GM18507 (cell line): Measurements from ENCODE around the gene SNRPD2.
A peak's percentile ranks its signal among the peaks of the same experiment; 100 is the strongest.

Experiments used
- DNase-seq: peaks from one replicate; pipeline ENCODE4 v3.0.0; 2011; ENCODE audit warnings: low read depth; ENCODE audit not compliant: insufficient read length; ENCODE audit errors: extremely low spot score
- FAIRE-seq: peaks from 2 replicates; lab custom pipeline; 2011; peaks lifted over from hg19 to GRCh38; lab: Jason Lieb, UNC

SNRPD2 gene

DNA sequence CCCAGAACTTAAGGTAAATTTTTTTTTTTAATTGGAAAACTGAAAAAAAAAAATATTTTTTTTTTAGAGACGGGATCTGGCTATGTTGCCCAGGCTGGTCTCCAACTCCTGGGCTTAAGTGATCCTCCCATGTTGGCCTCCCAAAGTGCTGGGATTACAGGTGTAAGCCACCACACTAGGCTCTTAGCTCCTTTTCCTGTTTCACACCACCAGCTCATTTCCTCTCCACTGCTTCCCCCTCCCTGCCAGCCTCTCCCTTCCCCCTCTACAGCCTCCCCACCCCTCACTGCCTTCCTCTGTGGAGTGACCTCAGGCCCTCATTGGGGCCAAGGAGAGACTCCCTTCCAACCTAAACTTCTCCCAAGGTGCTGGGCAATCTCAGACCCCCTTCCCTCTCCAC lies 28.0 kb downstream of the SNRPD2 start:
- FAIRE-seq: no peak

GRCh38 chr19:45660636-45661035 lies 31.1 kb downstream of the SNRPD2 start:
- DNase-seq: no peak
- FAIRE-seq: no peak

More for the DNA sequence above, 28.0 kb downstream of the SNRPD2 start:
- DNase-seq: no peak

DNA sequence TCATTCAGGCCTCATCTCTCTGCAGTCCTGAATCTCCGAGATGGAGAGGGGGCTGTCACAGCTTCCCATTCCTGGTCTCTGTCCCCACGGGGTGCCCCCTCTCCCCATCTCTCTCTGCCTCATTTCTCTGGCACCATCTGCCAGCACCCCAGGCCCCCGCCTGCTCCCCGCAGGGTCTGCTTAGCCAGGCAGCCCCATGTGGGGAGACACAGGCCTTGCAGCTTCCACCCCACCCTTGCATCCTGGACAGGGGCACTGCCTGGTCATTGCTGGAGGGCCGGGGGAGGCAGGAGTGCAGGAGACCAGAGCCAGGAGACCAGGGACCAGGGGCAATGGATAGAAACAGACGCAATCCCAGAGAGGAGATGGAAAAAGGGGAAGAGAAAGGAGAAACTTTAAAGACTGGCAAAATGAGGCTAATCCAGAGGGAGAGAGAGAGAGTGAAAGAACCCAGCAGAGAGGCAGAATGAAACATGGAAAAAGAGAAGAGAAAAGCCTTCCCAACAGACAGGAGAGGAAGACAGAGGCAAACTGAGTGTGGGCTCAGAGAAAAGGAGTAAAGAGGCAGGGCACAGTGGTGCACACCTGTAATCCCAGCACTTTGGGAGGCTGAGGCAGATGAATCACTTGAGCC lies 32.5 kb downstream of the SNRPD2 start:
- no peak for FAIRE-seq
- DNase-seq: no peak

DNA sequence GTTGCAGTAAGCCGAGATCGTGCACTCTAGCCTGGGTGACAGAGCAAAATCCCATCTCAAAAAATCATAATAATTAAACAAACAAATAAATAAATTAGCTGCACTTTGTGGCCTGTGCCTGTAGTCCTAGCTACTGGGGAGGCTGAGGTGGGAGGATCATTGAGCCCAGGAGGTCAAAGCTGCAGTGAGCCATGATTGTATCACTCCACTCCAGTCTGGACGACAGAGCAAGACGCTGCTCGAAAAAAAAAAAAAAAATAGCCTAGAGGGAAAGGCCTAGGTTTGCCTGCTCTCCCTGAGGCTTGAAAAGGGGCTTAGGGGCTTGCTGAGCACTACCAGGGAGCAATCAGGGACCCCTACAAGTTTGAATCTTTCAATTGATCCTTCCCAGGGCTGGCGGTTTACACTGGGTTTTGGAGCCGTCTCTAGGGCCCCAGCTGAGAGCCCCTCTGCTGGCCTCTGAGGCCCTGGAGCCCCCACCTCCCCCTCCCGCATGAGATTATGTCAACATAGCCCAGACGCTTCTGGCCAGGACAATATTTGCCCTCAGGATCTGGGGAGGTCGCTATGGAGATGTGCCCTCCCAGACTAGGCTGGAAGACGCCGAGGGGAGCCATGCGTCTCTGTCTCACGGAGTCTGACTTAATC lies 34.1 kb downstream of the SNRPD2 start:
- FAIRE-seq (no peak), DNase-seq (no peak)

- DNase-seq: no peak
- FAIRE-seq: no peak
These were observed 36.7 kb downstream of the SNRPD2 start for GRCh38 chr19:45655073-45655472.

- FAIRE-seq (no peak), DNase-seq (no peak)
These were observed 38.1 kb downstream of the SNRPD2 start for GRCh38 chr19:45653634-45654033.

- FAIRE-seq (no peak), DNase-seq (no peak)
These were observed 41.0 kb downstream of the SNRPD2 start for GRCh38 chr19:45650722-45651121.

- DNase-seq (no peak), FAIRE-seq (no peak)
These were observed 45.4 kb downstream of the SNRPD2 start for GRCh38 chr19:45646345-45646698.

GRCh38 chr19:45645631-45646344 lies 46.0 kb downstream of the SNRPD2 start:
- FAIRE-seq (peak; percentile 79), DNase-seq (no peak)

- FAIRE-seq: no peak
- DNase-seq: no peak
These were observed 46.6 kb downstream of the SNRPD2 start for GRCh38 chr19:45645068-45645630.

- DNase-seq: no peak
These were observed 47.6 kb downstream of the SNRPD2 start for GRCh38 chr19:45643927-45644771.

DNA sequence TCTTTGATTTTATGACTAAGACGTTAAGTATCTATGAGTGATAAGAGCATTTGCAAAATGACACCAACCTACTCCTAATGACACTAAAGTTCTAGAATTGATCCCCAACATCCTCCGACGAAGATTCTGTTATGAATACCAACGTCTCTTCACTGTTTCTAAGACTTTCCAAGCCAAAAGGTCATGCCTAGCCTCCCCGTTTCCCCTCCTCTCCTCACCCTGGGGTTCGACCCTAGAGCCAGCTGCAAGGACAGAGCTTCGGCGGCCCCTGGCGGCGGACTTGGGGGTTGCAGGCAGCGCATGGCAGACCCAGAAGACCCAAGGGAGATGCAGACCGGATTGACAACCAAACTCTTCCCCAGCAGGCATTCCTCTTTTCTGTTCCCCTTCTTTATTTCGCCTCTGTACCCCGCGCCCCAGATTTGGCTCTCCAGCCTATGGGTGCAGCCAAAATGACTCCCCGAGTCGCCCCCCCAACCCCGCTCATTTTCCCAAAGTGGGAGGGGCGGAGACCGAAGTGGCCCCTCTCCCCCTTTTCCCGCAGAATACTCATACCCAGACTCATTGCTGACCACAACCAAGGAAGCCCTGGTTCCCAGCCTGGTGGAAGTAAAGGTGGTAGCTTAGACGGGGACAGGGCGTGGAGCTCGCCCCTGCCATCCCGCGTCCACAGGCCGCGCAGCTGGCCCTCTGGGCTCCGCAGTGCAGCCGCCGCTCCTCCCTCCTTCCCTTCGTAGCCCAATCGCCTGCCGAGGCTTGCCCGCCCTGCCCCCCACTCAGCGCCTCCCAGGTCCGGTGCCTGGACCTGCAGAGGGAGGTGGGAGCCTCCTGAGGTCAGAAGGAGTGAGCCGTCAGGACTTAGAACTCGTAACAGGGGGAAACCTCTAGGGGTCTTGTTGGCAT lies 48.5 kb downstream of the SNRPD2 start:
- FAIRE-seq: peak; percentile 91
- DNase-seq: no peak

More at GRCh38 chr19:45643927-45644771, 47.6 kb downstream of the SNRPD2 start:
- FAIRE-seq: no peak

DNA sequence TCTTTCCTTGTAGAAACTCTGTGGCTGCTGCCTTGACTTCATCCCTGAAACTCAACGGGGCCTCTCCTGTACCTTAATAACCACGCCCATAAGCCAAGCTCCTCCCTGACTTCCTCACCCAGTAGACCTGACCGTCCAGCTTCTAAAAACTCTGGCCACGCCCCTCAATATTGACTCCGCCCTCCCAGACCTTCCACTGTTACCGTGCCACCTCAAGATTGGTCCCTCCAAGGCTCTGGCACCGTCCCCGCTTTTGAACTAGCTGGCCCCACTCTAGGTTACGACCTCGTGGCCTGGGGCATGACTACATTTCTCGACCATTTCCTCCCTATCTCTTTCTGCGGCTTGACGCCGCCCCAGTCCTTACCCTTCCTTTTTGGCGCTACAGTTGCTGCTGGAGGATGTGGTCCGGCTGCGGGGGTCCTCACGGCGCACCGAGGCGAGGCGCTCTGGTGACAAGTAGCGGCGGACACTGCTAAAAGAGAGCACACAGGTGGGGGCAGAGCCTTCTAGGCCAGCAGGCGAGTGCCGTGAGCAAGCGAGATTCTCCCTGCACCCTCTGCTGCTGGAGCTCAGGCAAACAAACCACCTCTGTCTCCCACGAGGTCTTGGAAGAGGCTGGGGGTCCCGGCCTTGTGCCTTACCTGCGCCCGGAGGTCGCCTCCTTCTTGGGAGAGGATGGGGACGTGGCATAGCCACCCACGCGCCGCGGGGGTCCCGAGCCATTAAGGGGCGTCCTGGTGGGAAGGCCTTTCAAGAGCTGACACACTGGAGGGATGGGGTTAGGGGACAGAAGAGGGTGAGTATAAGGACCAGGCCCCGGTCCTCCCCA lies 50.3 kb downstream of the SNRPD2 start:
- peak; percentile 94 for FAIRE-seq

DNA sequence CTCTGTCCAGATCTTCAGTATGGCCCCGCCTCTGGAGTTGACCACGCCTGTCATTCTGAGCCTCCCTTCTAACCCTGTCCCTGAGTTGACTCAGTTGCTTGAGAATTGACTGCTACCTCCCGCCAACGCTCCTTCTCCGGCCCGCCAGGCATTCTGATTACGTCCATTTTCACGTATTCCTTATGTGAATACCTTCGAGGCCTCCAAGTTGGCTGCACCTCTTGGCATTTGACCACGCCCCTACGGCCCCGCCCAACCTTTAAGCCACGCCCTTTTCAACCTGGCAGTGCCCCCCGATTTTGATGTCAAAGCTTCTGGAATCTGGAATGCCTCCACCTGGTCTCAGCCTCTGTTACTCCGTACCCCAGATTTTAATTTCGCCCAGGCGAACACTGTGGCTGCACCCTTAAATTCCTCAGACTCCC lies 50.9 kb downstream of the SNRPD2 start:
- FAIRE-seq (no peak), DNase-seq (no peak)

More for the DNA sequence above, 50.3 kb downstream of the SNRPD2 start:
- peak; percentile 76 for DNase-seq

DNA sequence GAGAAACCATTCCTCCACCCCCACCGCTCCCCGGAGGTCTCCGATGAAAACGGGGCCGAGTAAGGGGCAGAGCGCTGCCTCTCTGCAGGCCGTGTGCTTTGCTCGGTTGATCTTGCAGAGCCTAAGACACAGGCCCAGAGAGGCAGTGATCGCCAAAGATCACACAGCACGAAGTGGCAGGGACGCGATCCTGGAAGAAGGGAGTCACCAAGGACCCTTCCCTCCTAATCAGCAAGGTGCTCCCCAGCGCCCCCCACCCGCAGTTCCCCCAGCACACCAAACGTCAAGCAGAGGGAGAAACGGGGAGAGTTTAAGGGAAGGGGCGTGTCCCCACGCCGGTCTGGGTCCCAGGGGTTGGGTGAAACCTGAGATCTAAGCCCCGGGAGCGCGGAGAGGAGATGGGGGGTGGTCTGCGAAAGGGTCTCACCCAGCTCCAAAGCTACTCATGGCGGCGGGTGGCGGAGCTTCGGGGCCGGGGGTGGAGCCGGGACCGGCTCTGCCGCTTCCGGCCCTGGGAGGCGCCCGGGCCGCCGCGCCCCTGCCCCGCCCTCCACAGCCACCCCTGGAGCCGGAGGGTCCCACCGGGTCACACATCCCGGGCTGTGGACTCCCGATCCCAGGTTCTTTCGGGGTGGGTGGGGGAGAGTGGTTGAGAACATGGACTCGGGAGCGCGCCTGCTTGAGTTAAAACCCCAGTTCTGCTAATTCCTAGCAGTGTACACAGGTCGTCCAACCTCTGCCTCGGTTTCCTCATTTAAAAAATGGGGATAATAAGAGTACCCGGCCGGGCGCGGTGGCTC lies 52.6 kb downstream of the SNRPD2 start, which contains the start of gene EML2:
TSS of gene EML2 (minus strand) at position 468 of the 800 bp plus-strand sequence. CDS start at position 447, 21 bp downstream.
- DNase-seq (no peak), FAIRE-seq (no peak)

- DNase-seq (no peak), FAIRE-seq (no peak)
These were observed 53.7 kb downstream of the SNRPD2 start for GRCh38 chr19:45637890-45638667.
